HFFc6 (cell line): Measurements from ENCODE around the gene RASA1. TPM values are rescaled to one million over a fixed set of nuclear protein-coding genes. Genes with fewer than 3 reads are reported as not detected.
A peak's percentile ranks its signal among the peaks of the same experiment; 100 is the strongest.

Experiments used
- DNase-seq: peaks from one replicate; pipeline ENCODE4 v3.0.0-alpha.2; 2018
- H3K27ac Mint-ChIP-seq: 2 replicates; pipeline ENCODE4 v1.8.0; 2020; ENCODE audit warnings: mild to moderate bottlenecking, mixed read lengths
- H3K27me3 Mint-ChIP-seq: 2 replicates; pipeline ENCODE4 v1.8.0; 2021; ENCODE audit warnings: mild to moderate bottlenecking, moderate library complexity, mixed read lengths; ENCODE audit not compliant: insufficient read depth
- H3K36me3 Mint-ChIP-seq: 2 replicates; pipeline ENCODE4 v1.8.0; 2021; ENCODE audit warnings: low read depth, mixed read lengths
- H3K4me1 Mint-ChIP-seq: 2 replicates; pipeline ENCODE4 v1.8.0; 2020; ENCODE audit warnings: low read depth, mixed read lengths
- H3K4me3 Mint-ChIP-seq: 2 replicates; pipeline ENCODE4 v1.8.0; 2020; ENCODE audit warnings: mild to moderate bottlenecking, moderate library complexity, mixed read lengths
- H3K9me3 Mint-ChIP-seq: 2 replicates; pipeline ENCODE4 v1.8.0; 2020; ENCODE audit warnings: mild to moderate bottlenecking, mixed read lengths
- CTCF ChIP-seq: fragments of 200-600 bp; sonication (generic); IDR thresholded peaks from 2 replicates; pipeline ENCODE4 v1.5.0; 2021; ENCODE audit warnings: antibody characterized with exemption, mild to moderate bottlenecking
- long read RNA-seq: library from polyadenylated mRNA; unstranded; transcript quantifications from one replicate; pipeline ENCODE4 v2.0.0, GENCODE V29; 2019
- total RNA-seq, 6 experiments: library from RNA; stranded (reverse); fragmentation: NEBNext Ultra II Directional; extraction: Animal tissue kit (Norgen Biotek cat#: 25700); gene quantifications; 2 replicates in 1 of 6; 3 replicates in 5 of 6; pipeline ENCODE4 v1.2.3, GENCODE V29; 2021

RASA1 gene
- total RNA-seq = 10 to 100 TPM; 61.6 to 89.8 (median 64.9) TPM
- long read RNA-seq, partial matches to known transcripts = 16 of 24 reads
- long read RNA-seq, other reads (novel, unspliced or antisense) = 4 of 24 reads

GRCh38 chr5:87267574-87268125, at the start of gene RASA1:
Gene RASA1, plus strand, starts transcription at chr5:87267883. Its CDS starts 569 bp downstream, at chr5:87268452.
- peaks cover 3% of the 10 kb centered on the region for H3K27me3 Mint-ChIP-seq
- peak; percentile 89 for DNase-seq
- no peaks in the 10 kb centered on the region for H3K9me3 Mint-ChIP-seq
- TF ChIP-seq CTCF = no peak
- H3K36me3 Mint-ChIP-seq = peaks cover 17% of the 10 kb centered on the region
- H3K4me1 Mint-ChIP-seq = peaks cover 35% of the 10 kb centered on the region
- H3K4me3 Mint-ChIP-seq = peak within 1 kb of the TSS; percentile 94
- H3K27ac Mint-ChIP-seq = peak within 1 kb of the TSS; percentile 99

- Mint-ChIP-seq H3K9me3 (no peaks in the 10 kb centered on the region), H3K27ac (peak overlapping the region; percentile 29), H3K27me3 (no peaks in the 10 kb centered on the region), H3K4me1 (peaks cover 20% of the 10 kb centered on the region), H3K4me3 (peak overlapping the region; percentile 39), H3K36me3 (no peaks in the 10 kb centered on the region)
- DNase-seq = peak; percentile 21
- no peak for TF ChIP-seq CTCF
These were observed 37.9 kb upstream of the RASA1 start for GRCh38 chr5:87229780-87230179.

GRCh38 chr5:87231037-87231808, 36.5 kb upstream of the RASA1 start:
- no peak for DNase-seq
- H3K4me1 Mint-ChIP-seq = peaks cover 15% of the 10 kb centered on the region
- TF ChIP-seq CTCF = no peak
- no peaks in the 10 kb centered on the region for H3K27me3 Mint-ChIP-seq
- H3K4me3 Mint-ChIP-seq = no peak overlapping the region
- H3K36me3 Mint-ChIP-seq = no peaks in the 10 kb centered on the region
- H3K9me3 Mint-ChIP-seq = no peaks in the 10 kb centered on the region
- peak overlapping the region; percentile 8; the same call in 1 of the 2 replicates for H3K27ac Mint-ChIP-seq

GRCh38 chr5:87233143-87233542, 34.5 kb upstream of the RASA1 start:
- DNase-seq = no peak
- no peak for TF ChIP-seq CTCF
- Mint-ChIP-seq H3K9me3 (no peaks in the 10 kb centered on the region), H3K36me3 (no peaks in the 10 kb centered on the region), H3K27ac (no peak overlapping the region), H3K4me3 (no peak overlapping the region), H3K4me1 (peaks cover 10% of the 10 kb centered on the region), H3K27me3 (no peaks in the 10 kb centered on the region)

- Mint-ChIP-seq H3K4me1 (peaks cover 29% of the 10 kb centered on the region), H3K36me3 (no peaks in the 10 kb centered on the region), H3K4me3 (no peak overlapping the region), H3K27me3 (no peaks in the 10 kb centered on the region), H3K27ac (peak overlapping the region; percentile 66; the same call in 1 of the 2 replicates), H3K9me3 (no peaks in the 10 kb centered on the region)
- no peak for TF ChIP-seq CTCF
- no peak for DNase-seq
These were observed 26.1 kb upstream of the RASA1 start for GRCh38 chr5:87241555-87241954.
